Right atrium auricular region (tissue), 2 donors: ENCODE results near the gene GMDS. TPM values are rescaled to one million over a fixed set of nuclear protein-coding genes. Genes with fewer than 3 reads are reported as not detected.

Source experiments
- DNase-seq: peaks from one replicate; pipeline ENCODE4 v3.0.0-alpha.2; 2019; ENCODE audit warnings: low spot score
- H3K27ac ChIP-seq, 2 donors: fragments of 200-600 bp; sonication (generic); 1 replicate in 1 of 2; 2 replicates in 1 of 2; pipeline ENCODE4 v1.5.1; 2016 to 2019
- H3K27me3 ChIP-seq, 2 donors: fragments of 200-600 bp; sonication (generic); one replicate each; pipeline versions ENCODE4 v1.5.1 to v1.6.0; 2017 to 2019
- H3K36me3 ChIP-seq: fragments of 200-600 bp; sonication (generic); one replicate; pipeline ENCODE4 v1.5.1; 2016
- H3K4me1 ChIP-seq, 2 donors: fragments of 200-600 bp; sonication (generic); one replicate each; pipeline versions ENCODE4 v1.5.1 to v1.6.0; 2017 to 2019
- H3K4me3 ChIP-seq, 2 donors: fragments of 200-600 bp; sonication (generic); 1 replicate in 1 of 2; 2 replicates in 1 of 2; pipeline ENCODE4 v1.5.1; 2017 to 2019; ENCODE audit warnings: mild to moderate bottlenecking in 1 of 2, moderate library complexity in 1 of 2
- H3K9me3 ChIP-seq, 2 donors: fragments of 200-600 bp; sonication (generic); one replicate each; pipeline ENCODE4 v1.5.1; 2019
- CTCF ChIP-seq, 2 donors: fragments of 200-600 bp; sonication (generic); IDR thresholded peaks; one replicate each; pipeline ENCODE4 v1.5.1; 2019; ENCODE audit warnings: antibody characterized with exemption in 2 of 2
- total RNA-seq, 2 donors: library from RNA; depleted of rRNA; stranded (reverse); fragments of >200 nt; gene quantifications; one replicate each; pipeline ENCODE4 v1.1.0, GENCODE V29; 2016

Gene GMDS
- total RNA-seq, 2 donors from 2014 or later, result 11.1 to 11.8 TPM

- no peak for DNase-seq
- no peaks in the 10 kb centered on the region for H3K4me1 ChIP-seq
- H3K36me3 ChIP-seq, result no peaks in the 10 kb centered on the region
- no peak overlapping the region for H3K27ac ChIP-seq
- TF ChIP-seq CTCF (IDR thresholded peaks at IDR 0.05), result no peak
- H3K4me3 ChIP-seq, result no peak overlapping the region
- H3K27me3 ChIP-seq, result no peaks in the 10 kb centered on the region
- H3K9me3 ChIP-seq, result no peaks in the 10 kb centered on the region
Measured at GRCh38 chr6:2186516-2186915, 58.9 kb downstream of the GMDS start.

GRCh38 chr6:2185466-2185865 is 59.9 kb downstream of the GMDS start:
- no peak overlapping the region for H3K27ac ChIP-seq
- DNase-seq, result no peak
- H3K4me3 ChIP-seq, result no peak overlapping the region
- no peaks in the 10 kb centered on the region for H3K27me3 ChIP-seq
- no peaks in the 10 kb centered on the region for H3K9me3 ChIP-seq
- H3K4me1 ChIP-seq, result no peaks in the 10 kb centered on the region
- no peaks in the 10 kb centered on the region for H3K36me3 ChIP-seq
- TF ChIP-seq CTCF (IDR thresholded peaks at IDR 0.05), result no peak

GRCh38 chr6:2184700-2185455 is 60.5 kb downstream of the GMDS start:
- H3K27ac ChIP-seq, result no peak overlapping the region
- TF ChIP-seq CTCF (IDR thresholded peaks at IDR 0.05), result no peak
- H3K36me3 ChIP-seq, result no peaks in the 10 kb centered on the region
- no peaks in the 10 kb centered on the region for H3K27me3 ChIP-seq
- DNase-seq, result no peak
- no peaks in the 10 kb centered on the region for H3K9me3 ChIP-seq
- no peaks in the 10 kb centered on the region for H3K4me1 ChIP-seq
- no peak overlapping the region for H3K4me3 ChIP-seq

- Histone ChIP-seq H3K27me3 (no peaks in the 10 kb centered on the region), H3K27ac (no peak overlapping the region), H3K9me3 (no peaks in the 10 kb centered on the region), H3K4me3 (no peak overlapping the region), H3K4me1 (no peaks in the 10 kb centered on the region), H3K36me3 (no peaks in the 10 kb centered on the region)
- no peak for TF ChIP-seq CTCF (IDR thresholded peaks at IDR 0.05)
- no peak for DNase-seq
Measured at GRCh38 chr6:2183752-2184151, 61.7 kb downstream of the GMDS start.

- H3K27ac ChIP-seq, result no peak overlapping the region
- no peak for DNase-seq
Measured at GRCh38 chr6:2183246-2183645, 62.2 kb downstream of the GMDS start.

More at GRCh38 chr6:2183246-2183645, 62.2 kb downstream of the GMDS start:
- H3K27me3 ChIP-seq, result no peaks in the 10 kb centered on the region
- H3K36me3 ChIP-seq, result no peaks in the 10 kb centered on the region
- H3K9me3 ChIP-seq, result peaks cover 0 to under 1% of the 10 kb centered on the region in 2 donors
- no peak for TF ChIP-seq CTCF (IDR thresholded peaks at IDR 0.05)
- no peak overlapping the region for H3K4me3 ChIP-seq
- H3K4me1 ChIP-seq, result no peaks in the 10 kb centered on the region
